GM18858 (cell line): ENCODE measurements around the gene BHLHE41.

Experiments
- ATAC-seq: cut with Tn5 transposase; IDR thresholded peaks from one replicate; pipeline ENCODE4 v1.9.1; 2021; ENCODE audit not compliant: unreplicated experiment

BHLHE41 gene

DNA sequence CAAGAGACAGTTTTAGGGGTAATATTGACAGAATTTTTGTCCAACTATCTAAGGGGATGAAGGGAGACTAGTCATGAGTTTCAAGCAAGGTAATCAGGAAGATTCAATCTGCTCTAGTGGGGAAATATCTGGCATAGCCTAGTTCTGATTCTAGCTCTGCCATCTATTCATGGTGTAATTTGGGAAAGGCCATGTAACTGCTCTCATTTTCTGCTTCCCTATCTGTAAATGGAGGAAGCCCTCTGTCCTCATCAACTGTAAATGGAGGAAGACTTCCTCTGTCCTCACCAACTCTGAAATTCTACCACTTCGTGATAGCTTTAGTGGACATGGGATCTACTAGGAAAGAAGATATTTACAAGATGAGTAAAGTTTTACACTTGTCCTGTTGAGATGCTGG is 37.9 kb downstream of the BHLHE41 start:
- ATAC-seq: no peak

DNA sequence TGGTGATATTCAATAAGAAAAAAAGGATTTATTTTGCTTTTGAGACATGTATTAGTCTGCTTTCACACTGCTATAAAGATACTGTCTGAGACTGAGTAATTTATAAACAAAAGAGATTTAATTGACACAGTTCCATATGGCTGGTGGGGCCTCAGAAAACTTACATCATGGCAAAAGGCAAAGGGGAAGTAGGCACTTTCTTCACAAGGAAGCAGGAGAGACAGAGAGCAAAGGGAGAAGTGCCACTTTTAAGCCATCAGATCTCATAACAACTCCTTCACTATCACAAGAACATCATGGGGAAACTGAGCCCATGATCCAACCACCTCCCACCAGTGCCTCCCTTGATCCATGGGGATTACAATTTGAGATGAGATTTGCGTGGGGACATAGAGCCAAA is 43.9 kb downstream of the BHLHE41 start:
- no peak for ATAC-seq

DNA sequence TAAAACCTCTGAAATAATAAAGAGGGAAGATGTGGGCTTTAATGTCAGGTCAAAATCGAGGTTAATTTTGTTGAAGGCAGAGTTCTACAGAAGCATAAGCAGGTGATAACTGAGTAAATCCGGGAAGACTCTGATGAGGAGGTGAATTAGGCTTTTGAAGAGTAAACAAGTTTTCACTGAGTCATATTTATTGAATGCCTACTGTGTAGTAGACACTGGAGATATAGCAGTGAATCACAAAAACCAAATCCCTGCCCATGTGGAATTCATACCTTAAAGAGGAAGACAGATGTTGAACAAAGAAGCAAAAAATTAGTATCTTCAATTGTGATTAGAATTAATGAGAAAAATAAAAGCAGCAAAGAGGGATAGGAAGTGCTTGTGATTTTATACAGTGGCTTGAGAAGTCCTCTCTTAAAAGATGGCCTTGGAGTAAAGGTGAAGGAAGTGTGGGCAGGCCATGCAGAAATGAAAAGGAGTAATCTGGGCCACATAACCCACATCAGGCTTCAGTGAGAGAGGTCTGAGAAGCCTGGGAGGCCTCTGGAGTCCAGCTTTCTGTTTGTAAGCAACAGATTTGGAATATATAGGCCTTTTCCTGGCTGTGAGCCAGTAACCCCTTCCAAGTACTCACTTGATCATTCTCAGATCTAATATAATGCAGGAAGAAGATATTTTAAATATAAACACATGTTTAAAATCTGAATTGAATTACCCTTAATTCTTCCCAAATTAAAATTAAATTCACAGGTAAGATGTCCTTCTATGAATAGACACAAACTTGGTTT is 46.7 kb downstream of the BHLHE41 start:
- no peak for ATAC-seq
